Right atrium auricular region (tissue), 2 donors: ENCODE measurements around the gene NPB. TPM values are rescaled to one million over a fixed set of nuclear protein-coding genes. Genes with fewer than 3 reads are reported as not detected.

ENCODE experiments used
- DNase-seq: peaks from one replicate; pipeline ENCODE4 v3.0.0-alpha.2; 2019; ENCODE audit warnings: low spot score
- H3K27ac ChIP-seq, 2 donors: fragments of 200-600 bp; sonication (generic); 1 replicate in 1 of 2; 2 replicates in 1 of 2; pipeline ENCODE4 v1.5.1; 2016 to 2019
- H3K27me3 ChIP-seq, 2 donors: fragments of 200-600 bp; sonication (generic); one replicate each; pipeline versions ENCODE4 v1.5.1 to v1.6.0; 2017 to 2019
- H3K36me3 ChIP-seq: fragments of 200-600 bp; sonication (generic); one replicate; pipeline ENCODE4 v1.5.1; 2016
- H3K4me1 ChIP-seq, 2 donors: fragments of 200-600 bp; sonication (generic); one replicate each; pipeline versions ENCODE4 v1.5.1 to v1.6.0; 2017 to 2019
- H3K4me3 ChIP-seq, 2 donors: fragments of 200-600 bp; sonication (generic); 1 replicate in 1 of 2; 2 replicates in 1 of 2; pipeline ENCODE4 v1.5.1; 2017 to 2019; ENCODE audit warnings: mild to moderate bottlenecking in 1 of 2, moderate library complexity in 1 of 2
- H3K9me3 ChIP-seq, 2 donors: fragments of 200-600 bp; sonication (generic); one replicate each; pipeline ENCODE4 v1.5.1; 2019
- CTCF ChIP-seq, 2 donors: fragments of 200-600 bp; sonication (generic); IDR thresholded peaks; one replicate each; pipeline ENCODE4 v1.5.1; 2019; ENCODE audit warnings: antibody characterized with exemption in 2 of 2
- total RNA-seq, 2 donors: library from RNA; depleted of rRNA; stranded (reverse); fragments of >200 nt; gene quantifications; one replicate each; pipeline ENCODE4 v1.1.0, GENCODE V29; 2016

The NPB gene
- total RNA-seq, 2 donors from 2014 or later = 1.7 TPM; not detected in 1

- Histone ChIP-seq H3K36me3 (no peaks in the 10 kb centered on the region), H3K9me3 (no peaks in the 10 kb centered on the region), H3K27me3 (no peaks in the 10 kb centered on the region), H3K4me3 (no peak within 1 kb of the TSS), H3K27ac (no peak within 1 kb of the TSS), H3K4me1 (no peaks in the 10 kb centered on the region)
- no peak for TF ChIP-seq CTCF (IDR thresholded peaks at IDR 0.05)
- no peak for DNase-seq
Measured at GRCh38 chr17:81947189-81947588, 45.2 kb downstream of the NPB start, which contains the start of gene MYADML2. Gene MYADML2, minus strand, starts transcription at chr17:81947233. Its CDS starts 5,492 bp downstream, at chr17:81941741.

GRCh38 chr17:81948635-81949378 lies 46.8 kb downstream of the NPB start:
- TF ChIP-seq CTCF (IDR thresholded peaks at IDR 0.05) = no peak
- Histone ChIP-seq H3K36me3 (no peaks in the 10 kb centered on the region), H3K27me3 (no peaks in the 10 kb centered on the region), H3K4me3 (no peak overlapping the region), H3K9me3 (no peaks in the 10 kb centered on the region), H3K27ac (no peak overlapping the region), H3K4me1 (no peaks in the 10 kb centered on the region)
- DNase-seq = no peak

GRCh38 chr17:81950501-81950900 lies 48.5 kb downstream of the NPB start:
- Histone ChIP-seq H3K36me3 (no peaks in the 10 kb centered on the region), H3K4me1 (no peaks in the 10 kb centered on the region), H3K27me3 (no peaks in the 10 kb centered on the region), H3K27ac (no peak overlapping the region), H3K9me3 (no peaks in the 10 kb centered on the region), H3K4me3 (no peak overlapping the region)
- TF ChIP-seq CTCF (IDR thresholded peaks at IDR 0.05) = no peak
- DNase-seq = no peak

GRCh38 chr17:81951785-81952684 lies 50.0 kb downstream of the NPB start:
- Histone ChIP-seq H3K36me3 (no peaks in the 10 kb centered on the region), H3K4me3 (no peak overlapping the region), H3K27me3 (no peaks in the 10 kb centered on the region), H3K27ac (no peak overlapping the region), H3K4me1 (no peaks in the 10 kb centered on the region), H3K9me3 (no peaks in the 10 kb centered on the region)
- no peak for TF ChIP-seq CTCF (IDR thresholded peaks at IDR 0.05)
- no peak for DNase-seq

Other genes starting within 250 kb of the NPB start
- gene PDE6G, start 245.7 kb upstream of the NPB start, total RNA-seq = not detected
- 10 to 100 TPM; 19.3 to 19.6 TPM for gene OXLD1, start 235.6 kb upstream of the NPB start, total RNA-seq
- 1 to 10 TPM; 3.8 to 5.1 TPM for gene CCDC137, start 235.5 kb upstream of the NPB start, total RNA-seq
- gene ARL16, start 218.4 kb upstream of the NPB start, total RNA-seq = 10 to 100 TPM; 20.3 to 22.2 TPM
- gene HGS, start 218.2 kb upstream of the NPB start, total RNA-seq = 10 to 100 TPM; 33.7 to 59.5 TPM
- gene MRPL12, start 198.9 kb upstream of the NPB start, total RNA-seq = 100 to 1,000 TPM in 1 of 2 donors, 10 to 100 TPM in 1; 87.9 to 127 TPM
- gene SLC25A10, start 190.0 kb upstream of the NPB start, total RNA-seq = 10 to 100 TPM in 1 of 2 donors, 1 to 10 TPM in 1; 6.6 to 18.2 TPM
- gene GCGR, start 98.1 kb upstream of the NPB start, total RNA-seq = not detected
- 100 to 1,000 TPM in 1 of 2 donors, 10 to 100 TPM in 1; 91.3 to 108 TPM for gene MCRIP1, start 68.9 kb upstream of the NPB start, total RNA-seq
- not detected for gene PPP1R27, start 67.2 kb upstream of the NPB start, total RNA-seq
- 100 to 1,000 TPM; 321 to 426 TPM for gene P4HB, start 41.7 kb upstream of the NPB start, total RNA-seq
- gene ARHGDIA, start 30.9 kb upstream of the NPB start, total RNA-seq = 100 to 1,000 TPM in 1 of 2 donors, 10 to 100 TPM in 1; 59.4 to 145 TPM
- gene ALYREF, start 10.7 kb upstream of the NPB start, total RNA-seq = 10 to 100 TPM; 24.3 to 35.9 TPM
- 100 to 1,000 TPM; 126 to 229 TPM for gene ANAPC11, start 10.5 kb upstream of the NPB start, total RNA-seq
- gene PCYT2, start 9.2 kb downstream of the NPB start, total RNA-seq = 10 to 100 TPM; 23.3 to 26.1 TPM
- gene SIRT7, start 15.9 kb downstream of the NPB start, total RNA-seq = 1 to 10 TPM; 2.8 to 4.9 TPM
- gene MAFG, start 25.5 kb downstream of the NPB start, total RNA-seq = 10 to 100 TPM; 21.8 to 26.5 TPM
- 10 to 100 TPM in 1 of 2 donors, 1 to 10 TPM in 1; 8.3 to 10.2 TPM for gene PYCR1, start 35.1 kb downstream of the NPB start, total RNA-seq
- 1 to 10 TPM in 1 of 2 donors, under 1 TPM in 1; 0.55 to 1.4 TPM for gene MYADML2, start 45.0 kb downstream of the NPB start, total RNA-seq
- under 1 TPM in 1 of 2 donors, not detected in 1; 0.35 TPM for gene NOTUM, start 58.9 kb downstream of the NPB start, total RNA-seq
- gene ASPSCR1, start 75.4 kb downstream of the NPB start, total RNA-seq = 10 to 100 TPM; 14.1 to 18.8 TPM
- gene CENPX, start 120.6 kb downstream of the NPB start, total RNA-seq = 10 to 100 TPM; 36.5 to 47.6 TPM
- gene LRRC45, start 121.1 kb downstream of the NPB start, total RNA-seq = 1 to 10 TPM; 4.7 to 4.9 TPM
- 1 to 10 TPM in 1 of 2 donors, under 1 TPM in 1; 0.93 to 2.6 TPM for gene RAC3, start 129.4 kb downstream of the NPB start, total RNA-seq
- 100 to 1,000 TPM; 169 to 213 TPM for gene DCXR, start 135.5 kb downstream of the NPB start, total RNA-seq
- 10 to 100 TPM; 21.4 to 25.3 TPM for gene RFNG, start 149.6 kb downstream of the NPB start, total RNA-seq
- gene GPS1, start 149.7 kb downstream of the NPB start, total RNA-seq = 10 to 100 TPM; 79.5 to 90.8 TPM
- gene DUS1L, start 163.6 kb downstream of the NPB start, total RNA-seq = 10 to 100 TPM; 33.3 to 45.7 TPM
- gene FASN, start 196.0 kb downstream of the NPB start, total RNA-seq = 10 to 100 TPM; 13.8 to 46.4 TPM